ENCODE results near the gene SFSWAP.

SFSWAP gene

GRCh38 chr12:131834798-131835615, 124.1 kb downstream of the SFSWAP start:
- Histone ChIP-seq H3K4me1 (ENCODE audit: insufficient read depth, low read length) (peaks cover 9% of the 10 kb centered on the region), H3K9ac (ENCODE audit: low read length) (no peak overlapping the region), H3K36me3 (ENCODE audit: insufficient read depth, low read length) (no peaks in the 10 kb centered on the region), H3K27ac (ENCODE audit: low read depth, low read length) (no peak overlapping the region), H3K9me3 (ENCODE audit: low read length) (no peaks in the 10 kb centered on the region), H3K4me3 (ENCODE audit: low read depth in 1 of 2, low read length in 2 of 2) (no peak overlapping the region), H3K27me3 (ENCODE audit: control insufficient read depth in 1 of 2, insufficient read depth in 2 of 2, low read length in 2 of 2) (peaks cover 7 to 56% of the 10 kb centered on the region in 2 donors)

- no peak overlapping the region for H3K9ac ChIP-seq (ENCODE audit: low read length)
- H3K4me3 ChIP-seq (ENCODE audit: low read depth in 1 of 2, low read length in 2 of 2): no peak overlapping the region
- H3K4me1 ChIP-seq (ENCODE audit: insufficient read depth, low read length): peaks cover 9% of the 10 kb centered on the region
- no peaks in the 10 kb centered on the region for H3K9me3 ChIP-seq (ENCODE audit: low read length)
- no peak overlapping the region for H3K27ac ChIP-seq (ENCODE audit: low read depth, low read length)
- no peaks in the 10 kb centered on the region for H3K36me3 ChIP-seq (ENCODE audit: insufficient read depth, low read length)
- H3K27me3 ChIP-seq (ENCODE audit: control insufficient read depth in 1 of 2, insufficient read depth in 2 of 2, low read length in 2 of 2): peaks cover 7 to 51% of the 10 kb centered on the region in 2 donors
Observed at GRCh38 chr12:131835616-131836171, 124.8 kb downstream of the SFSWAP start.

- H3K27ac ChIP-seq (ENCODE audit: low read depth, low read length): no peak overlapping the region
- H3K27me3 ChIP-seq (ENCODE audit: control insufficient read depth in 1 of 2, insufficient read depth in 2 of 2, low read length in 2 of 2): peaks cover 7 to 47% of the 10 kb centered on the region in 2 donors
- H3K4me3 ChIP-seq (ENCODE audit: low read depth in 1 of 2, low read length in 2 of 2): no peak overlapping the region
- H3K9me3 ChIP-seq (ENCODE audit: low read length): no peaks in the 10 kb centered on the region
- H3K9ac ChIP-seq (ENCODE audit: low read length): no peak overlapping the region
- H3K36me3 ChIP-seq (ENCODE audit: insufficient read depth, low read length): no peaks in the 10 kb centered on the region
- peaks cover 7% of the 10 kb centered on the region for H3K4me1 ChIP-seq (ENCODE audit: insufficient read depth, low read length)
Observed at GRCh38 chr12:131836193-131836592, 125.3 kb downstream of the SFSWAP start.

DNA sequence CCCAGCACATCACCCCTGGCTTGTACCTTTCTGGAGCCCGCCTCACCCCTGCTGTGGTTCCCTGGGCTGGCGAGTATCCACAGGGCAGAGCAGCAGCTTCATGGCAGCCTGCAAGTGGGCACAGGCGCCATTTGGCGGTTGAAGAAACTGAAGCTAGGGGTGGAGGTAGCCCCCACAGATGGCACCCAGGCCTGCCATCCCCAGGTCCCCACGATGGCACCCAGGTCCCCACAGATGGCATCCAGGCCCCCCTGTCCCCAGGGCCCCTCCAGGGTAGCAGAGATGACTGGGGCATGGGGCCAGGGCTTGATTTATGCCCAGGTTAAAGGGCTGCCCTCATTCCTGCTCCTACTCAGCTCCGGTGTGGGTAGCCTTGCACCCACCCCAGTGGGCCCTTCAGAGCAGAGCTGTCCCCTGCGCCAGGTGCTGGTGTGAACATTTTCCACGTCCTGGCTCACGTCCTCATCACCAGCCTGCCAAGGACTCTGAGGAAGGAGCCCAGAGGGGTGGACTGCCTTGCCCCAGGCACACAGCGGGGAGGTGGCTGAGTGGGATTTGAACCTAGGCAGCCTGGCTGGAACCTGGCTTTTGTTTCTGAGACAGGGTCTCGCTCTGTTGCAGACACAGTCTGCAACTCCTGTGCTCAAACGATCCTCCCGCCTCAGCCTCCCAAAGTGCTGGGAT, 126.0 kb downstream of the SFSWAP start:
- peaks cover 7 to 43% of the 10 kb centered on the region in 2 donors for H3K27me3 ChIP-seq (ENCODE audit: control insufficient read depth in 1 of 2, insufficient read depth in 2 of 2, low read length in 2 of 2)
- no peak overlapping the region for H3K9ac ChIP-seq (ENCODE audit: low read length)
- H3K9me3 ChIP-seq (ENCODE audit: low read length): no peaks in the 10 kb centered on the region
- H3K27ac ChIP-seq (ENCODE audit: low read depth, low read length): no peak overlapping the region
- peaks cover 4% of the 10 kb centered on the region for H3K4me1 ChIP-seq (ENCODE audit: insufficient read depth, low read length)
- no peaks in the 10 kb centered on the region for H3K36me3 ChIP-seq (ENCODE audit: insufficient read depth, low read length)
- H3K4me3 ChIP-seq (ENCODE audit: low read depth in 1 of 2, low read length in 2 of 2): no peak overlapping the region

- no peak overlapping the region for H3K9ac ChIP-seq (ENCODE audit: low read length)
- no peaks in the 10 kb centered on the region for H3K9me3 ChIP-seq (ENCODE audit: low read length)
- peaks cover 0 to 7% of the 10 kb centered on the region in 2 donors for H3K27me3 ChIP-seq (ENCODE audit: control insufficient read depth in 1 of 2, insufficient read depth in 2 of 2, low read length in 2 of 2)
- H3K4me1 ChIP-seq (ENCODE audit: insufficient read depth, low read length): no peaks in the 10 kb centered on the region
- H3K4me3 ChIP-seq (ENCODE audit: low read depth in 1 of 2, low read length in 2 of 2): no peak overlapping the region
- H3K27ac ChIP-seq (ENCODE audit: low read depth, low read length): no peak overlapping the region
- no peaks in the 10 kb centered on the region for H3K36me3 ChIP-seq (ENCODE audit: insufficient read depth, low read length)
Observed at GRCh38 chr12:131840643-131841416, 129.9 kb downstream of the SFSWAP start.

DNA sequence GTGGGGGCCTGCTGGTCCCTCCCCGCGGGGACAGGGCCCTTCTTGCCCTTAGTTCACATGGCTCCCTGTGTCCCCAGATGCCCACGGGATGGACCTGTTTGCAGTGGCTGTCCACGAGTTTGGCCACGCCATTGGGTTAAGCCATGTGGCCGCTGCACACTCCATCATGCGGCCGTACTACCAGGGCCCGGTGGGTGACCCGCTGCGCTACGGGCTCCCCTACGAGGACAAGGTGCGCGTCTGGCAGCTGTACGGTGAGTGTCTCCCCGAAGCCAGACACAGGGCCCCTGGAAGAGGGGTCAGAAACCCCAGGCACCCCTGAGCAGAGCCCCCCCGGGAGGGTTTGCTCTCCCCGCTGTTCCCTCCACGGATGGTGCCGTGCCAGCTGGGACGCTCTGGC, 130.7 kb downstream of the SFSWAP start:
- Histone ChIP-seq H3K36me3 (ENCODE audit: insufficient read depth, low read length) (no peaks in the 10 kb centered on the region), H3K9me3 (ENCODE audit: low read length) (no peaks in the 10 kb centered on the region), H3K4me3 (ENCODE audit: low read depth in 1 of 2, low read length in 2 of 2) (no peak overlapping the region), H3K9ac (ENCODE audit: low read length) (no peak overlapping the region), H3K4me1 (ENCODE audit: insufficient read depth, low read length) (no peaks in the 10 kb centered on the region), H3K27me3 (ENCODE audit: control insufficient read depth in 1 of 2, insufficient read depth in 2 of 2, low read length in 2 of 2) (peaks cover 0 to 3% of the 10 kb centered on the region in 2 donors), H3K27ac (ENCODE audit: low read depth, low read length) (no peak overlapping the region)

- Histone ChIP-seq H3K36me3 (ENCODE audit: insufficient read depth, low read length) (no peaks in the 10 kb centered on the region), H3K4me1 (ENCODE audit: insufficient read depth, low read length) (no peaks in the 10 kb centered on the region), H3K27ac (ENCODE audit: low read depth, low read length) (no peak overlapping the region), H3K9me3 (ENCODE audit: low read length) (no peaks in the 10 kb centered on the region), H3K27me3 (ENCODE audit: control insufficient read depth in 1 of 2, insufficient read depth in 2 of 2, low read length in 2 of 2) (no peaks in the 10 kb centered on the region), H3K9ac (ENCODE audit: low read length) (no peak overlapping the region), H3K4me3 (ENCODE audit: low read depth in 1 of 2, low read length in 2 of 2) (no peak overlapping the region)
Observed at GRCh38 chr12:131842169-131842568, 131.3 kb downstream of the SFSWAP start.

GRCh38 chr12:131843527-131843926, 132.6 kb downstream of the SFSWAP start:
- Histone ChIP-seq H3K4me3 (ENCODE audit: low read depth in 1 of 2, low read length in 2 of 2) (no peak overlapping the region), H3K9ac (ENCODE audit: low read length) (no peak overlapping the region), H3K4me1 (ENCODE audit: insufficient read depth, low read length) (no peaks in the 10 kb centered on the region), H3K27me3 (ENCODE audit: control insufficient read depth in 1 of 2, insufficient read depth in 2 of 2, low read length in 2 of 2) (no peaks in the 10 kb centered on the region), H3K36me3 (ENCODE audit: insufficient read depth, low read length) (no peaks in the 10 kb centered on the region), H3K27ac (ENCODE audit: low read depth, low read length) (no peak overlapping the region), H3K9me3 (ENCODE audit: low read length) (no peaks in the 10 kb centered on the region)

- no peaks in the 10 kb centered on the region for H3K9me3 ChIP-seq (ENCODE audit: low read length)
- no peaks in the 10 kb centered on the region for H3K36me3 ChIP-seq (ENCODE audit: insufficient read depth, low read length)
- no peaks in the 10 kb centered on the region for H3K4me1 ChIP-seq (ENCODE audit: insufficient read depth, low read length)
- H3K27ac ChIP-seq (ENCODE audit: low read depth, low read length): no peak overlapping the region
- no peak overlapping the region for H3K4me3 ChIP-seq (ENCODE audit: low read depth in 1 of 2, low read length in 2 of 2)
- H3K27me3 ChIP-seq (ENCODE audit: control insufficient read depth in 1 of 2, insufficient read depth in 2 of 2, low read length in 2 of 2): no peaks in the 10 kb centered on the region
- no peak overlapping the region for H3K9ac ChIP-seq (ENCODE audit: low read length)
Observed at GRCh38 chr12:131844140-131844539, 133.2 kb downstream of the SFSWAP start.

DNA sequence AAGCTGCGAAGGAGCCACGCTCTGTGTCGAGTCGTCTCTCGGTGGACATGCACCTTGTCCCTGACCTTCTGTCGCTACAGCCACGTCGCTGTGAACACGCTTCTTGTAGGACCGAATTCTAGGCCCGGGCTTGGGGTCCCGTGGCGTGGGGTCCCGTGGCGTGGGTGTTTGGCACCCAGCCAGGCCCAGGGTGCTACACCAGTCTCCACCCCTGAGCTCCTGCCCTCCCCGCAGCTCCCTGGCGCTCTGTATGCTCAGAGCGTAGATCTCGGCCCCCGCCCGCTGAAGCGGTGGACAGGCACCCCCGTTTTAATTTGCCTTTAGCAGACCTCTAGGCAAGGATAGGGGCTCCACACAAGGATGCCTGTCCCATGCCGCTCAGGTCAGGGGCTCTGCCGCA, 133.8 kb downstream of the SFSWAP start:
- Histone ChIP-seq H3K27me3 (ENCODE audit: control insufficient read depth in 1 of 2, insufficient read depth in 2 of 2, low read length in 2 of 2) (no peaks in the 10 kb centered on the region), H3K4me3 (ENCODE audit: low read depth in 1 of 2, low read length in 2 of 2) (no peak overlapping the region), H3K36me3 (ENCODE audit: insufficient read depth, low read length) (no peaks in the 10 kb centered on the region), H3K4me1 (ENCODE audit: insufficient read depth, low read length) (no peaks in the 10 kb centered on the region), H3K27ac (ENCODE audit: low read depth, low read length) (no peak overlapping the region), H3K9ac (ENCODE audit: low read length) (no peak overlapping the region), H3K9me3 (ENCODE audit: low read length) (no peaks in the 10 kb centered on the region)

DNA sequence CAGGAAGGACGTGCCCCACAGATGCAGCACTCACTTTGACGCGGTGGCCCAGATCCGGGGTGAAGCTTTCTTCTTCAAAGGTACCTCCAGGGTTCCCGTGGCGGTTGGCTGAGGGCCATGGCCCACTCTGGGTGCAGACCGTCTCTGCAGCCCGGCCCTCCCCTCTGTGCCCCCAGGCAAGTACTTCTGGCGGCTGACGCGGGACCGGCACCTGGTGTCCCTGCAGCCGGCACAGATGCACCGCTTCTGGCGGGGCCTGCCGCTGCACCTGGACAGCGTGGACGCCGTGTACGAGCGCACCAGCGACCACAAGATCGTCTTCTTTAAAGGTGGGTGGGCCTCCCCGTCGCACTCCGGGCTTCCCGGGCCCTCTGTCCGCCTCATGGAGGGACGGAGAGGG, 134.2 kb downstream of the SFSWAP start:
- Histone ChIP-seq H3K36me3 (ENCODE audit: insufficient read depth, low read length) (no peaks in the 10 kb centered on the region), H3K9ac (ENCODE audit: low read length) (no peak overlapping the region), H3K27me3 (ENCODE audit: control insufficient read depth in 1 of 2, insufficient read depth in 2 of 2, low read length in 2 of 2) (no peaks in the 10 kb centered on the region), H3K9me3 (ENCODE audit: low read length) (no peaks in the 10 kb centered on the region), H3K27ac (ENCODE audit: low read depth, low read length) (no peak overlapping the region), H3K4me1 (ENCODE audit: insufficient read depth, low read length) (no peaks in the 10 kb centered on the region), H3K4me3 (ENCODE audit: low read depth in 1 of 2, low read length in 2 of 2) (no peak overlapping the region)
